IPS-20b (cell line): ENCODE measurements around the gene KCNQ2.
"Not testable (repeated sequence)": the region's sequence is repeated elsewhere in the genome, so short reads cannot be mapped to it uniquely, and the experiment has no call there.

Source experiments
- H3K27ac ChIP-seq: one replicate; pipeline ENCODE4 v1.5.1; 2013; ENCODE audit warnings: low read length
- H3K27me3 ChIP-seq: 2 replicates; pipeline ENCODE4 v1.6.1; 2013; ENCODE audit warnings: mild to moderate bottlenecking, low read length, inconsistent platforms; ENCODE audit not compliant: insufficient read depth
- H3K36me3 ChIP-seq: 2 replicates; pipeline ENCODE4 v1.6.1; 2013; ENCODE audit warnings: low read depth, mild to moderate bottlenecking, inconsistent platforms, low read length, moderate library complexity; ENCODE audit not compliant: insufficient read depth
- H3K4me1 ChIP-seq: 2 replicates; pipeline ENCODE4 v1.6.1; 2013; ENCODE audit warnings: mild to moderate bottlenecking, control low read depth, inconsistent platforms, low read length, moderate library complexity; ENCODE audit not compliant: insufficient read depth
- H3K4me3 ChIP-seq: 2 replicates; pipeline ENCODE4 v1.5.1; 2013; ENCODE audit warnings: mild to moderate bottlenecking, low read length, inconsistent platforms
- H3K9ac ChIP-seq: 2 replicates; pipeline ENCODE4 v1.6.1; 2013; ENCODE audit warnings: low read depth, mild to moderate bottlenecking, inconsistent platforms, low read length, moderate library complexity
- H3K9me3 ChIP-seq: 2 replicates; pipeline ENCODE4 v1.6.1; 2013; ENCODE audit warnings: mild to moderate bottlenecking, low read depth, low read length, inconsistent platforms; ENCODE audit not compliant: insufficient read depth

KCNQ2 gene

DNA sequence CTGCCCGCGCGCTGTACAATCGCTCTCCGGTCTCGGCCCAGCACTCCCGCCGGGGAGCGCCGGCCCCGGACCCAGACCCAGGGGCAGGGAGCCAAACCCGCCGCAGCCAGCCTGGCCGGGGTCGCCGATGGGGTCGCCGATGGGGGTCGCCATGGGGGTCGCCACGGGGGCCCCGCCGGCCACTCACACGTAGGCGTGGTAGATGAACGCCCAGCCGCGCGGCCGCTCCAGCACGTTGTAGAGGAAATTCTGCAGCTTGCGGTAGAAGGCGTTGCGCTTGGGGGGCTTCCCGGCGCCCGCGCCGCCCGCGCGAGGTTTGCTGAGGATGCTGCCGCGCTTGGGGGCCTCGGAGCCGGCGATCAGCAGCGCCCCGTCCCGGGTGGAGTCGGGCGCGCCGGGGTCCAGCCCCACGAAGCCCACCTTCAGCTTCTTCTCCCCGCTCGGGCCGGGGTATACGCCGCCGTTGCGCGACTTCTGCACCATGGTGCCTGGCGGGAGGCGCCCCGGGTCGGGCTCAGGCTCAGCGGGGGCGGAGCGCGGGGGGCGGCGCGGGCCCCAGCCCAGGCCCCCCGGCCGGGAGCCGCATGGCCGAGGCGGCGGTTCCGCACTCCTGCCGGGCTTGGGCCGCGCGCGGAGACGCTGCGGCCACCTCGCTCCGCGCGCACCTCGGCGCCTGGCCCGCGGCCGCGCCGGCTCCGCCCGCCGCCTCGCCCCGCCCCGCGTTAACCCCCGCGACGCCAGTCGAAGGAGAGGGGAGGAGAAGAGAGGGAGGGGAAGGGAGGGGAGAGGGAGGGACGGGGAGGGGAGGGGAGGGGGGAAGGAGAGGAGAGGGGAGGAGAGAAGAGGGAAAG is at the start of gene KCNQ2:
KCNQ2 (minus strand) TSS at position 675 of the 851 bp plus-strand sequence; CDS start at position 483, 192 bp downstream.
- no peaks in the 10 kb centered on the region for H3K36me3 ChIP-seq
- H3K27me3 ChIP-seq: peaks cover 35% of the 10 kb centered on the region
- H3K4me3 ChIP-seq: peak within 1 kb of the TSS; percentile 76; the same call in 1 of the 2 replicates
- no peak within 1 kb of the TSS for H3K27ac ChIP-seq
- H3K9ac ChIP-seq: peak within 1 kb of the TSS; percentile 45; the same call in 1 of the 2 replicates
- no peaks in the 10 kb centered on the region for H3K9me3 ChIP-seq
- H3K4me1 ChIP-seq: no peaks in the 10 kb centered on the region; the same call in 1 of the 2 replicates

DNA sequence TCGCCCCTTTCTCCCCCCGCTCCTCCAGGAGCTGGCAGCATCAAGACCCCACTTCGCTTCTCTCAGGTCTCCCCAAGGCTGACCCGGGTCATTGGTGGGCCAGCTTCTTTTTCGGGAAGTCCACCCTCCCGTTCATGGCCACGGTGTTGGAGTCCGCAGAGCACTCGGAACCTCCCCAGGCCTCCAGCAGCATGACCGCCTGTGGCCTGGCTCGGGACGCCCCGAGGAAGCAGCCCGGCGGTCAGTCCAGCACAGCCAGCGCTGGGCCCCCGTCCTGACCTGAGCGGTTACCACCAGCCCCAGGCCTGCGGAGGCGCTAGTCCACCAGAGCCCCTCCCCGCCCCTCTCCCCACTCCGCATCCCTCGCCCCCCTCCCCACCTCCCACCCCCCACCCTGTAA is 49.1 kb upstream of the KCNQ2 start:
- no peaks in the 10 kb centered on the region for H3K4me1 ChIP-seq

GRCh38 chr20:63520934-63521601 is 48.6 kb upstream of the KCNQ2 start:
- Histone ChIP-seq H3K4me3 (peak overlapping the region; percentile 91), H3K27ac (no peak overlapping the region), H3K9ac (peak overlapping the region; percentile 88)

More for the DNA sequence above, 49.1 kb upstream of the KCNQ2 start:
- Histone ChIP-seq H3K27ac (no peak overlapping the region), H3K36me3 (peaks cover 17% of the 10 kb centered on the region), H3K27me3 (peaks cover 12% of the 10 kb centered on the region; the same call in 1 of the 2 replicates), H3K4me3 (peak overlapping the region; percentile 91), H3K9me3 (peaks cover 4% of the 10 kb centered on the region; the same call in 1 of the 2 replicates), H3K9ac (peak overlapping the region; percentile 88)

DNA sequence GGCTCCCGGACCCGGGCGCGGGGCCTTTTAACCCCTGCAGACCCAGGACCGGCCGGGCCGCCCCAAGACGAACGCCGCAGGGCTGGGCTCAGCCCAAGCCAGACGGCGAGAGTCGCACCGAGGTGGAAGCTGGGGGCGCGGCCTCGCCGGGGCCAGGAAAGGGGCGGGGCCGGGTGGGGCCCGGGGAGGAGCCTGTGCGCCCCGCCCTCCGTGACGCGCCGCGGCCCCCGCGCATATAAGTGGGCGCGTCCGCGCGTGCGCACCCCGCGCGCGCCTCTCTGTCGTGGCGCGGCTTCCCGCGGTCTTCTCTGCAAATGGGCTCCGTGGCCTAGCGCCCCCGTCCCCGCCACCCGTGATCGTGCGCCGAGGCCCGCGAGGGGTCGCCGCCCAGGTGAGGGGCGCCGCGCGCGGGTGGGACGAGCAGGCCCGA is 48.1 kb upstream of the KCNQ2 start, which contains the start of gene PPDPF:
PPDPF (plus strand) TSS at position 262 of the 430 bp plus-strand sequence. CDS start 544 bp downstream, outside the sequence.
- H3K4me3 ChIP-seq: peak within 1 kb of the TSS; percentile 91
- H3K9ac ChIP-seq: peak within 1 kb of the TSS; percentile 88
- peaks cover 4% of the 10 kb centered on the region; the same call in 1 of the 2 replicates for H3K9me3 ChIP-seq
- H3K36me3 ChIP-seq: peaks cover 17% of the 10 kb centered on the region
- no peak within 1 kb of the TSS for H3K27ac ChIP-seq
- no peaks in the 10 kb centered on the region for H3K4me1 ChIP-seq
- peaks cover 12% of the 10 kb centered on the region; the same call in 1 of the 2 replicates for H3K27me3 ChIP-seq

More at GRCh38 chr20:63520934-63521601, 48.6 kb upstream of the KCNQ2 start:
- Histone ChIP-seq H3K4me1 (no peaks in the 10 kb centered on the region), H3K36me3 (peaks cover 17% of the 10 kb centered on the region), H3K9me3 (peaks cover 4% of the 10 kb centered on the region; the same call in 1 of the 2 replicates), H3K27me3 (peaks cover 12% of the 10 kb centered on the region; the same call in 1 of the 2 replicates)

DNA sequence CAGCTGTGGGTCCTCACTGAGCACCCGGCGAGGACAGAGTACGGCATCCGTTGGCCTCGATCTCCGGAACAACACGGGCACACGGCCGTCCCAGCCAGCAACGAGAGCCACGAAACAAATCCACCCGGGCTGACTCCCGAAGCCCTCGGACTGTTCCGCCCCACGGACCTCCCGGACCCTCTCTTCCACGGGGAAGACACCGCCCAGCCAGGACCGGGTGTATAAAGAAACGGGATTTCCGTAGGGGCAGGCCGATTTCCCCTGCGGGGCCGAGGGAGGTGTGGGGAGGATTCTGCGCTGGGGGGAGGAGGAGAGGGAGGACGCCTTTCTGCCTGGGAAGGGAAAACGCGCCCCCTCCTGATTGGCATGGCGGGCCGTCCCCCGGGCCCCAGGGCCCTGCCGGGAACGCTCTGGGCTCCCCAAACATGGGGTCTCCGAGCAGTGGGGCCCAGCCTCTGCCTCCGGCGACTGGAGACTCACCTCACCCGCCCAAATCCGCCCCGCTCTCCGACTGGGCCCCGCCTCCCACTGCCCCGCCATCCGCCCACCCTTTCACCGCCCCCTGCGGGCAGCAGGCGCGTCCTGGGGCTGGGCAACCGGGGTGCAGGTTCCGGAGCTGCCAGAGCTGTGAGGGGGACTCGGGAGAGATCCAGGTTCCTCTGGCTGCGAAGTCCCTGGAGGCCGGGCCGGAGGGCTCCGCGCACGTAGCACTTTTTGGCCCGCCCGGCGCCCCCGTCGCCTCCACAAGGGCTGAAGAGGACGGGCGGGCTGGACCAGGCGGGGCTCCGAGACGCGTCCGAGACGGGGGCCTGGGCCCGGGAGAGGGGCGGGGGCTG is 47.4 kb upstream of the KCNQ2 start:
- Histone ChIP-seq H3K9ac (peak overlapping the region; percentile 59; the same call in 1 of the 2 replicates), H3K4me3 (peak overlapping the region; percentile 91), H3K27ac (no peak overlapping the region), H3K27me3 (peaks cover 12% of the 10 kb centered on the region; the same call in 1 of the 2 replicates), H3K36me3 (peaks cover 17% of the 10 kb centered on the region), H3K9me3 (peaks cover 4% of the 10 kb centered on the region; the same call in 1 of the 2 replicates), H3K4me1 (no peaks in the 10 kb centered on the region)

DNA sequence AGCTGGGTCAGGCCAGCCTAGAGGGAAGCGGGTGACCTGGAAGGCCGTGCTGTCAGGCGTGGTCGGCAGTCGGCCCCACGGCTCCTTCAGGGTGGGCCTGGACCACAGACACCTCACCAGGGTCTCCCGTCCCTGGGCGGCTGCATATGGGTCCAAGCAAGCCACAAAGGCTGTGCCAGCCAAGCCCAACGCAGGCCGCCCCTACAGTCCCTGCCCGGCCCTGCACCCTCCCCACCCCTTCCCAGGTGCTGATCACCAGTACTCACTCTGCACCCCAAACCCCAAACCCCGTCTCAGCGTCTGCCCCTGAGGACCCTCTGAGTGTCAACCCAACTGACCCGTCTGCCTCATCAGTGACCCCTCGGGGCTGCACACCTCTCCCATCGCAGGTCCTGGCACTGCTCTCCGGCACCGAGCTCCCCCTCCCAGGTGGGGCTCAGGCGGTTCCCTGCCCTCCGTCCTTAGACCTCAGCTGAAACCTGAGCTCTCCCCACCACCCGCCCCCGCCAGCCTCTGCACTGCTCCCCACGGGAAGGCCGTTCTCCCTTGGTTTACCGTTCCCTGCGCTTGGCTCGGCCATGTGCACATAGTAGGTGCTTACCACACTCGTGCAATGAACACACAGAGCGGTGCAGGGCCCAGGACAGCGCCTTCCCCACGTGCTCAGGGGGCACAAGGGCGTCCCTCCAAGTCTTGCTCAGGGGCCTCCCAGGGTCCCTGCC is 46.7 kb upstream of the KCNQ2 start:
- Histone ChIP-seq H3K9ac (peak overlapping the region; percentile 59; the same call in 1 of the 2 replicates), H3K4me3 (peak overlapping the region; percentile 91), H3K27me3 (peaks cover 12% of the 10 kb centered on the region; the same call in 1 of the 2 replicates), H3K4me1 (no peaks in the 10 kb centered on the region), H3K9me3 (peaks cover 4% of the 10 kb centered on the region; the same call in 1 of the 2 replicates), H3K27ac (no peak overlapping the region), H3K36me3 (peaks cover 17% of the 10 kb centered on the region)

- H3K4me1 ChIP-seq: no peaks in the 10 kb centered on the region
- H3K4me3 ChIP-seq: no peak overlapping the region
- no peak overlapping the region for H3K27ac ChIP-seq
- no peak overlapping the region for H3K9ac ChIP-seq
- H3K9me3 ChIP-seq: peaks cover 1% of the 10 kb centered on the region; the same call in 1 of the 2 replicates
- peaks cover 13% of the 10 kb centered on the region for H3K36me3 ChIP-seq
- peaks cover 12% of the 10 kb centered on the region; the same call in 1 of the 2 replicates for H3K27me3 ChIP-seq
Measured at GRCh38 chr20:63518351-63518861, 46.0 kb upstream of the KCNQ2 start.

GRCh38 chr20:63517376-63518309 is 45.2 kb upstream of the KCNQ2 start:
- no peak overlapping the region for H3K9ac ChIP-seq
- peaks cover 12% of the 10 kb centered on the region; the same call in 1 of the 2 replicates for H3K27me3 ChIP-seq
- no peak overlapping the region for H3K27ac ChIP-seq
- H3K4me3 ChIP-seq: no peak overlapping the region
- no peaks in the 10 kb centered on the region for H3K9me3 ChIP-seq
- H3K36me3 ChIP-seq: peaks cover 7% of the 10 kb centered on the region; the same call in 1 of the 2 replicates
- no peaks in the 10 kb centered on the region for H3K4me1 ChIP-seq

- not testable (repeated sequence) for H3K4me3 ChIP-seq, H3K36me3 ChIP-seq, H3K9me3 ChIP-seq, H3K9ac ChIP-seq, H3K27ac ChIP-seq, H3K4me1 ChIP-seq, H3K27me3 ChIP-seq
Measured at GRCh38 chr20:63514520-63514919, 42.1 kb upstream of the KCNQ2 start.
